ENCODE results near the gene PRKCE. TPM values are rescaled to one million over a fixed set of nuclear protein-coding genes. Genes with fewer than 3 reads are reported as not detected.

Gene PRKCE
- total RNA-seq, 2 experiments from 2014 or later, result 17.0 to 42.1 TPM

- ChIA-PET POLR2A (interaction anchor here (1.0 kb wide), 1 partner anchor 43 kb away, joined by 3 read pairs; no protein-coding TSS in a partner anchor), CTCF (ENCODE audit: unreplicated experiment) (no interaction called here)
- no peaks in the 10 kb centered on the region for H3K9me2 ChIP-seq (ENCODE audit: insufficient read depth, low read length)
- intact Hi-C loops (cut with micrococcal nuclease; ENCODE audit: unreplicated experiment), result no loop called here
- no peaks in the 10 kb centered on the region for H3K4me1 ChIP-seq (ENCODE audit: insufficient read depth, low read length, poor library complexity, severe bottlenecking)
- H3K4me2 ChIP-seq (ENCODE audit: low read length), result no peak overlapping the region
- no peak overlapping the region for H2AFZ ChIP-seq (ENCODE audit: low read length)
- no peak overlapping the region for H3K4me3 ChIP-seq (ENCODE audit: low read depth, low read length, poor library complexity, severe bottlenecking)
- no peaks in the 10 kb centered on the region for H3K9me3 ChIP-seq (ENCODE audit: low read length)
- H3K27ac ChIP-seq (ENCODE audit: low read depth, low read length, poor library complexity, severe bottlenecking), result no peak overlapping the region
- no peak for DNase-seq (ENCODE audit: low spot score)
- H3K36me3 ChIP-seq (ENCODE audit: insufficient read depth, low read length), result no peaks in the 10 kb centered on the region
- TF ChIP-seq EZH2phosphoT487 (IDR thresholded peaks at IDR 0.05; ENCODE audit: borderline replicate concordance, low read depth, low read length) (no peak), CTCF (conservative IDR thresholded peaks at IDR 0.05; ENCODE audit: low read length) (no peak)
- H3K79me2 ChIP-seq (ENCODE audit: insufficient read depth, low read depth, low read length), result no peaks in the 10 kb centered on the region
- no peaks in the 10 kb centered on the region for H4K20me1 ChIP-seq (ENCODE audit: insufficient read depth, low read length)
- no TSS peak for BruUV-seq (replicated peaks)
These were observed 475.7 kb downstream of the PRKCE start for GRCh38 chr2:46127176-46127575.

GRCh38 chr2:46130511-46130910, 479.0 kb downstream of the PRKCE start:
- H3K27ac ChIP-seq (ENCODE audit: low read depth, low read length, poor library complexity, severe bottlenecking), result no peak overlapping the region
- CTCF ChIA-PET (ENCODE audit: unreplicated experiment), result no interaction called here
- POLR2A ChIA-PET, result no interaction called here

DNA sequence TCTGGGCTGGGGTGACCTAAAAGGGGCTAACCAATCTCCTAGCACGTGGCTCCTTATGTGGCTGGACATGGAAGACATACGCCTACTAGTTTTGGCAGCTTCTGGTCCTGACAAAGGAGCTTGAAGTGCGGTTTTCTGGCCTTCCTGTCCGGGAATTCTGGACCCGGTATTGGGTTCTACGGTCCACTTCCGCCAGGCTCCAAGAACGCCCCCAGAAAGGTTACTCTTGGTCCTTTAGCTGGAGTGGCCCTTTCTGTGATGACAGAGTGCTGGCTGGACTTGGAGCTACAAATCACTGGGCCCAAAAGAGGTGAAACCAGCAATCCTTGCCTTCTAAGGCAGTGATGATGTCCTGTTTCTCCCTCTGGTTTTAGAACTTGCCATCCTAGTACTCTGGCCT, 481.5 kb downstream of the PRKCE start:
- DNase-seq (ENCODE audit: low spot score), result no peak

More at GRCh38 chr2:46130511-46130910, 479.0 kb downstream of the PRKCE start:
- no TSS peak for BruUV-seq (replicated peaks)
- H3K9me2 ChIP-seq (ENCODE audit: insufficient read depth, low read length), result no peaks in the 10 kb centered on the region
- no peaks in the 10 kb centered on the region for H3K36me3 ChIP-seq (ENCODE audit: insufficient read depth, low read length)
- H3K4me3 ChIP-seq (ENCODE audit: low read depth, low read length, poor library complexity, severe bottlenecking), result no peak overlapping the region
- no peak for TF ChIP-seq CTCF (conservative IDR thresholded peaks at IDR 0.05; ENCODE audit: low read length)
- no peak for TF ChIP-seq EZH2phosphoT487 (IDR thresholded peaks at IDR 0.05; ENCODE audit: borderline replicate concordance, low read depth, low read length)
- H3K79me2 ChIP-seq (ENCODE audit: insufficient read depth, low read depth, low read length), result no peaks in the 10 kb centered on the region
- intact Hi-C loops (cut with micrococcal nuclease; ENCODE audit: unreplicated experiment), result no loop called here
- DNase-seq (ENCODE audit: low spot score), result no peak
- no peaks in the 10 kb centered on the region for H3K4me1 ChIP-seq (ENCODE audit: insufficient read depth, low read length, poor library complexity, severe bottlenecking)
- no peak overlapping the region for H3K4me2 ChIP-seq (ENCODE audit: low read length)
- no peaks in the 10 kb centered on the region for H3K9me3 ChIP-seq (ENCODE audit: low read length)
- H4K20me1 ChIP-seq (ENCODE audit: insufficient read depth, low read length), result no peaks in the 10 kb centered on the region
- no peak overlapping the region for H2AFZ ChIP-seq (ENCODE audit: low read length)

More for the DNA sequence above, 481.5 kb downstream of the PRKCE start:
- Histone ChIP-seq H2AFZ (ENCODE audit: low read length) (no peak overlapping the region), H3K4me3 (ENCODE audit: low read depth, low read length, poor library complexity, severe bottlenecking) (no peak overlapping the region), H4K20me1 (ENCODE audit: insufficient read depth, low read length) (no peaks in the 10 kb centered on the region), H3K9me2 (ENCODE audit: insufficient read depth, low read length) (no peaks in the 10 kb centered on the region), H3K4me2 (ENCODE audit: low read length) (no peak overlapping the region), H3K4me1 (ENCODE audit: insufficient read depth, low read length, poor library complexity, severe bottlenecking) (no peaks in the 10 kb centered on the region), H3K36me3 (ENCODE audit: insufficient read depth, low read length) (no peaks in the 10 kb centered on the region), H3K9me3 (ENCODE audit: low read length) (no peaks in the 10 kb centered on the region), H3K27ac (ENCODE audit: low read depth, low read length, poor library complexity, severe bottlenecking) (no peak overlapping the region), H3K79me2 (ENCODE audit: insufficient read depth, low read depth, low read length) (no peaks in the 10 kb centered on the region)
- POLR2A ChIA-PET, result no interaction called here
- no peak for TF ChIP-seq EZH2phosphoT487 (IDR thresholded peaks at IDR 0.05; ENCODE audit: borderline replicate concordance, low read depth, low read length)
- CTCF ChIA-PET (ENCODE audit: unreplicated experiment), result no interaction called here
- intact Hi-C loops (cut with micrococcal nuclease; ENCODE audit: unreplicated experiment), result no loop called here
- BruUV-seq (replicated peaks), result no TSS peak

Data from OCI-LY7 (cell line).